ENCODE measurements around the gene HIVEP3. TPM values are rescaled to one million over a fixed set of nuclear protein-coding genes. Genes with fewer than 3 reads are reported as not detected.

HIVEP3 gene
- total and polyA plus RNA-seq, 2 donors (not counting 1 experiment from before 2014, with no cell fraction given) = 2.0 to 5.1 TPM

GRCh38 chr1:41894101-41894807 lies 24.5 kb downstream of the HIVEP3 start:
- Mint-ChIP-seq H3K9me3 (ENCODE audit: insufficient read depth) (no peaks in the 10 kb centered on the region), H3K4me3 (no peak overlapping the region), H3K4me1 (peaks cover 24% of the 10 kb centered on the region), H3K27me3 (no peaks in the 10 kb centered on the region), H3K27ac (no peak overlapping the region)
- TF ChIP-seq EZH2 (IDR thresholded peaks at IDR 0.05; ENCODE audit: borderline replicate concordance, insufficient read depth, low read depth, low read length, poor library complexity, severe bottlenecking) (no peak), CTCF (IDR thresholded peaks at IDR 0.05) (no peak)
- no peak overlapping the region for H3K9ac ChIP-seq (ENCODE audit: low read length)
- no peak for ATAC-seq (ENCODE audit: low read depth)
- H3K4me3 ChIP-seq (ENCODE audit: control extremely low read depth in 1 of 5, extremely low read depth in 1 of 5, insufficient read depth in 1 of 5, low read depth in 2 of 5, low read length in 4 of 5) = no peak overlapping the region
- intact Hi-C loops (cut with micrococcal nuclease) = loop anchor here (10.0 kb wide), 2 partner anchors 129 to 229 kb away; no protein-coding TSS in a partner anchor
- no peaks in the 10 kb centered on the region for H3K27me3 ChIP-seq (replicated peaks in 1 of 4; ENCODE audit: control extremely low read depth in 1 of 4, control insufficient read depth in 3 of 4, insufficient read depth in 4 of 4, low read length in 3 of 4)
- no peaks in the 10 kb centered on the region for H4K20me1 ChIP-seq (ENCODE audit: control insufficient read depth, insufficient read depth, low read length, poor library complexity, severe bottlenecking)
- POLR2A ChIA-PET = no interaction called here
- H3K36me3 ChIP-seq (replicated peaks in 1 of 2; ENCODE audit: control extremely low read depth in 1 of 2, control insufficient read depth in 1 of 2, extremely low read depth in 1 of 2, insufficient read depth in 2 of 2, low read length in 1 of 2) = no peaks in the 10 kb centered on the region
- WGBS (ENCODE audit: insufficient coverage) = 90% methylated on average over 4 of the region's 4 CpGs
- no peaks in the 10 kb centered on the region for H3K9me3 ChIP-seq (ENCODE audit: control extremely low read depth in 1 of 3, control insufficient read depth in 2 of 3, insufficient read depth in 1 of 3, low read length in 2 of 3)
- DNase-seq = no peak
- CTCF ChIA-PET = interaction anchor here (1.4 to 3.3 kb wide), 2 partner anchors 27 to 280 kb away, joined by 3 to 9 read pairs; no protein-coding TSS in a partner anchor
- no peaks in the 10 kb centered on the region for H3K79me2 ChIP-seq (ENCODE audit: control insufficient read depth, insufficient read depth, low read length)
- no peak overlapping the region for H3K27ac ChIP-seq (ENCODE audit: low read length in 2 of 2)
- no peak overlapping the region for H3K4me2 ChIP-seq (replicated peaks; ENCODE audit: low read depth, low read length, poor library complexity, severe bottlenecking)
- H3K4me1 ChIP-seq (ENCODE audit: control insufficient read depth in 2 of 2, insufficient read depth in 2 of 2, low read length in 2 of 2) = peaks cover 13 to 30% of the 10 kb centered on the region in 2 donors
- no peak overlapping the region for H2AFZ ChIP-seq (ENCODE audit: insufficient read depth, low read depth, low read length, poor library complexity, severe bottlenecking)

- H3K4me2 ChIP-seq (replicated peaks; ENCODE audit: low read depth, low read length, poor library complexity, severe bottlenecking) = peak overlapping the region; percentile 88
- ChIA-PET CTCF (interaction anchor here (0.7 to 3.3 kb wide), 10 partner anchors 24 to 376 kb away, joined by 3 to 40 read pairs (median 4); no protein-coding TSS in a partner anchor), POLR2A (no interaction called here)
- H3K27ac ChIP-seq (ENCODE audit: low read length in 2 of 2) = no peak overlapping the region
- no peak overlapping the region for H3K4me3 ChIP-seq (ENCODE audit: control extremely low read depth in 1 of 5, extremely low read depth in 1 of 5, insufficient read depth in 1 of 5, low read depth in 2 of 5, low read length in 4 of 5)
- H3K36me3 ChIP-seq (replicated peaks in 1 of 2; ENCODE audit: control extremely low read depth in 1 of 2, control insufficient read depth in 1 of 2, extremely low read depth in 1 of 2, insufficient read depth in 2 of 2, low read length in 1 of 2) = no peaks in the 10 kb centered on the region
- TF ChIP-seq CTCF (IDR thresholded peaks at IDR 0.05) (no peak), EZH2 (IDR thresholded peaks at IDR 0.05; ENCODE audit: borderline replicate concordance, insufficient read depth, low read depth, low read length, poor library complexity, severe bottlenecking) (no peak)
- no peak overlapping the region for H3K9ac ChIP-seq (ENCODE audit: low read length)
- H2AFZ ChIP-seq (ENCODE audit: insufficient read depth, low read depth, low read length, poor library complexity, severe bottlenecking) = peak overlapping the region; percentile 96
- no peaks in the 10 kb centered on the region for H3K27me3 Mint-ChIP-seq
- ATAC-seq (ENCODE audit: low read depth) (no peak), DNase-seq (no peak)
- no peaks in the 10 kb centered on the region for H3K79me2 ChIP-seq (ENCODE audit: control insufficient read depth, insufficient read depth, low read length)
- no peaks in the 10 kb centered on the region for H3K9me3 ChIP-seq (ENCODE audit: control extremely low read depth in 1 of 3, control insufficient read depth in 2 of 3, insufficient read depth in 1 of 3, low read length in 2 of 3)
- peak overlapping the region; percentile 4 for H3K4me3 Mint-ChIP-seq
- WGBS (ENCODE audit: insufficient coverage) = 81% methylated on average over 3 of the region's 5 CpGs
- peaks cover 13 to 23% of the 10 kb centered on the region in 2 donors for H3K4me1 ChIP-seq (ENCODE audit: control insufficient read depth in 2 of 2, insufficient read depth in 2 of 2, low read length in 2 of 2)
- no peaks in the 10 kb centered on the region for H4K20me1 ChIP-seq (ENCODE audit: control insufficient read depth, insufficient read depth, low read length, poor library complexity, severe bottlenecking)
- H3K27me3 ChIP-seq (replicated peaks in 1 of 4; ENCODE audit: control extremely low read depth in 1 of 4, control insufficient read depth in 3 of 4, insufficient read depth in 4 of 4, low read length in 3 of 4) = no peaks in the 10 kb centered on the region
- intact Hi-C loops (cut with micrococcal nuclease) = loop anchor here (10.0 kb wide), 2 partner anchors 128 to 228 kb away; no protein-coding TSS in a partner anchor
- H3K27ac Mint-ChIP-seq = no peak overlapping the region
- peaks cover 16% of the 10 kb centered on the region for H3K4me1 Mint-ChIP-seq
- H3K9me3 Mint-ChIP-seq (ENCODE audit: insufficient read depth) = no peaks in the 10 kb centered on the region
These were observed 26.4 kb downstream of the HIVEP3 start for GRCh38 chr1:41892301-41892781.
